Right forelimb (tissue), 1 donor: ENCODE measurements around the gene CIAO2B.

Source experiments
- DNase-seq: peaks from one replicate; pipeline ENCODE4 v3.0.0-alpha.2; 2018

The CIAO2B gene

GRCh38 chr16:66885491-66885890 is 48.7 kb downstream of the CIAO2B start:
- DNase-seq: no peak

DNA sequence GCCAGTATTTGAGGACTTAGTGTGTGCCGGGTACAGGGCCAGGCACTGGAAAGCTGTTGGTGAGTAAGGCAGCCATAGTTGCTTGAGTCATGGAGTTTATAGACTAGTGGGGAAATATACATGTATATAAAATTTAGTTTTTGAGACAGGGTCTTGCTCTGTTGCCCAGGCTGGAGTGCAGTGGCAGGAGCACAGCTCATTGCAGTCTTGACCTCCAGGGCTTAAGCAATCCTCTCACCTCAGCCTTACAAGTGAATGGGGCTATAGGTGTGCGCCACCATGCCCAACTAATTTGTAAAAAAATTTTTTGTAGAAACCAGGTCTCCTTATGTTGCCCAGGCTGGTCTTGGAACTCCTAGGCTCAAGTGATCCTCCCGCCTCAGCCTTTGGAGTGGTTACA is 51.5 kb downstream of the CIAO2B start:
- DNase-seq: no peak
